Suppressor macrophage (primary cell): Measurements from ENCODE around the gene TMED9.
"Not testable (repeated sequence)": the region's sequence is repeated elsewhere in the genome, so short reads cannot be mapped to it uniquely, and the experiment has no call there.

ENCODE experiments used
- DNase-seq, 4 experiments: peaks; one replicate each; pipeline ENCODE4 v3.0.0-alpha.2; 2020 to 2022
- total RNA-seq, 17 experiments: gene quantifications; one replicate each; lab custom pipeline; 2026; ENCODE audit warnings: mixed read lengths in 6 of 17, inconsistent platforms in 3 of 17; lab: John Stamatoyannopoulos, UW

TMED9 gene
- 77.4 to 219 (median 124) reads per million in 17 experiments for total RNA-seq

DNA sequence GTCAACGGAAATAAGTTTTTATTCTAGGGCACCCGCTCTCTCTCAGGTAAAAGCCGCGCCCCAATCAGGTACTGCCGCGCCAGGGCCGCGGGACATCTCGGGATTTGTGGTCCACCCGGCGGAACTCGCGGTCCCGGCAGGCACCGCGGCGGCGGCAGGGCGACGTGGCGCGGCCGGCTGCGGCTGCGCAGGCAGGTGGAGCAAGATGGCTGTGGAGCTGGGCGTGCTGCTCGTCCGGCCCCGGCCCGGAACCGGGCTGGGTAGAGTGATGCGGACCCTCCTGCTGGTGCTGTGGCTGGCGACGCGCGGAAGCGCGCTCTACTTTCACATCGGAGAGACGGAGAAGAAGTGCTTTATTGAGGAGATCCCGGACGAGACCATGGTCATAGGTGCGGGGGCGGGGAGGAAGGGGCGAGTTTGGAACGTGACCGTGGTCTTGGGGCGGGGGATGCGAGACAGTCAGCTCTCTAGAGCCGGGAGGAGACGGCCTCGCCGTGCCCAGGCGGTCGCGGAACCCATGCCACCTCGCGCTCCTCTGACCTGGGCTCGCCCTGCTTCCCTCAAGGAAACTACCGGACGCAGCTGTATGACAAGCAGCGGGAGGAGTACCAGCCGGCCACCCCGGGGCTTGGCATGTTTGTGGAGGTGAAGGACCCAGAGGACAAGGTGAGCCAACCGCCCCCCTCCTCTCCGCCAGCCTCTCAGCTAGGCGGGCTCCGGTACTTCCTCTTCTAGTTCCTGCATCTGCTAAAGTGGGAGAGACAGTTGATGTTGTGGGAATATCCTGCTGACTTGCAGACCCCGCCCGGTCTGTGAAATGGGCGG is at the start of gene TMED9:
Gene TMED9, plus strand, starts transcription at position 194 of the 825 bp plus-strand sequence. Its CDS starts 12 bp downstream, at position 206.
- peak; percentile 85 to 94 (median 90) for DNase-seq

DNA sequence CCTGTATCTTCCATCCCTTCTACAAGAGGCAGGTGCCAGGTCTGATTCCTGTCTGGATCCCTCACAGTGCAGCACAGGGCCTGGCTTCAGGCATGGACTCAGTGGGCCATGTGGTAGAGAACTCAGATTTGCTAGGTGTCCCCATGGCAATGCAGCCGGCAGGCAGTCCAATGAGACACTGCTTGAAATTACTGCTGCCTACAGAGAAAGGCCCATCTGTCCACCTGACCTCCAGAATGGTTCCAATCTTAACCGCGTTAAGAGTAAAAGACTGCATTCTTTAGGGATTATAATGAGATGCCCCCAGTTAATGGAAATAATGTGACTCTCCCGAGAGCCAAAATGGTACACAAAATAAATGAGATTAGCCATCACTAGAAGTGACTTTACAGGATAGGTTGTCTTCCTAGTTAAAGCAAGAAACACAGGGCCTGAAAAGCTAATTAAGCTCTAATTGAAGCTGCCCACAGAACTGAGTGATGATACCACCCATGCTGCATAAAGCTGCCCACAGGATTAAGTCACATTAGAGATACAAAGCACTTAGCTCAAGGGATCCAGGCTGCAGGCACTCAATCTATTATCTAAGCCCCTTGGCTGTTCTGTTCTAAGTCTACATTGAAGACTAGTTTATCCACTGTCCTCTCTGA is 49.1 kb upstream of the TMED9 start:
- no peak for DNase-seq

DNA sequence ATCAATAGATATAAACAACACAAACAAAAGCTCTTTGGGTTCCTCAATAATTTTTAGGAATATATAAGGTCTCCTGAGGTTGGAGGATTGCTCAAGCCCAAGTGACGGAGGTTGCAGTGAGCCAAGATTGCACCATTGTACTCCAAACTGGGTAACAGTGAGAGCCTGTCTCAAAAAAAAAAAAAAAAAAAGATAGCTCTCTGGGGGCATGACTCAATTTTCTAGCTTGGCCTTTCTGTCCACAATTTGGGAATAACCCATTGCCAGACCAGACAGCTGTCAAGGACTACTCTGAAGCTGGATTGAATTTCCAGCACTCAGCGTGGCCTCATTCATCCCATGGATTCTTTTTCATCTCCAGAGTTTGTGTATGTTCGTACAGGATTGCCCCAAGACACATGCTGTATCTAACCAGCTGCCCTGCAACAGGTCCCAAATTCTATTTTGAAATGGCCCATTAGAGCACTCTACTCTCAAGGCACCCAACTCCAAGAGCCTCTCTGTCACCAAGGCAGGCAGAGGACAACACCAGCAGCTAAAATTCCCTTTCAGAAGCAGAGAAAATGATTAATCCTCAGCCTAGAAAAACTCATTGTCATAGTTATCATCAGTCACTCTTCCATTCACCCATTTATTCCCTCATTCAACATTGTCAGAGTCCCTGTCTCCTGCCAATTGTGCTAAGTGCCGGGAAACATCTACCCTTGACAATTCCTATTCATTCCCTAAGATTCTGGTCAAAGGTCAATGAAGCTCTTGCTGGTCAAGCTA is 46.3 kb upstream of the TMED9 start:
- DNase-seq, result peak; percentile 85 to 90 (median 88)

DNA sequence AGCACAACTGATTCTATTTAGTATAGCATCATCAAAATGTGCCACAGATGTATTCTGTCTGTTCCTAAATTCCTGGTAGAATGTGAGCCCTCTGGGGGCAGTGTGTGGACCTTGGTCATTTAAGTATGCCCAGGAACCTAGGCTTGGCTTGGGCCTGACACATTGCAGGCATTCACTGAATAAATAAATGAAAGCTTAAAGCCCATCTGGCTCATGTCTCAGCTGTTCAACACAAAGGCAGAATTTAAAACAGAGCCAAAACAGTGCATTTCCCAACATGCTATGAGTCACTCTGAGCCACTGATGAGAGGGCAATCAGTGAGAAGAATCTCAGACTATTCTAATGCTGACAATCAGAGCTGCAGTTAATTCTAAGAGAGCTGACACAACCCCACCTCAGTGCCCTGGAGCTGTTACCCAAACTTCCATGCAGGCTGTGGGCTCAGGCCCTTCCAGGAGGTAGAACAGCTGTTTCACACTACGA is 45.7 kb upstream of the TMED9 start:
- DNase-seq, result peak; percentile 65 to 84 (median 72)

DNA sequence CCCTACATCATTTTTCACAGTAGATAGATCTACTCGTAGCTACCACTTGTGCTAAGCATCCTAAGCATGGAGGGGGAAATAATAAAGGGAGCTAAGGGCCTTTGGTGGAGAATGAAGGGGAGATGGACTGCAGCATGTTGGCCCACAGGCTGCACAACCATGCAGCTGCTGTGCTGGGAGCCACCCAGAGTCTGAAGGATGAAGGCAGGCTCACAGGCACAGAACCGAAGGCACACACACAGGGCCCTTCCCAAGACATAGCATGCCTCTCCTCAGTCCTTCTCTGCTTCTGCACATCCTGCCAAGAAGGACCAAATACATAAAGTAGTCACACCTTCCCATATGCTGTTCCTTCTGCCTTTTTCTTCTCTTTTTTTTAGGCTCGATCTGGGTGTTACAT is 44.3 kb upstream of the TMED9 start:
- no peak for DNase-seq

DNA sequence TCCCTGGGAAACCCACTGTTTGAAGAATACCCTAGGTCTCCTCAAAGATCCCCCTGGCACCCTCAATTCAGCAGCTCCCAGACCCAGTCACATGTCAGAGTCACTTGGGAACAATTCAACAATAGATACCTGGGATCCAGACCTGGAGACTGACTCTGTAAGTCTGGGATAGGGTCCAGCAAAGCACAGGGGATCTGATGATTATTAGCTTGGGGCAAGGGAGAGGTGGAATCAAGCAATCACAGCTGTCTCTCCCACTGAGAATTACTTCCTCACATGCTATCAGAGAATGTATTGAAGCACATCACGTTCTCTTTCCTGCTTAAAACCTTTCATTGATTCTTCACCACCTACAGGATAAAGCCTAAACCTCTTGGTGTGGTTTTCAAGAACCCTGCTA is 43.5 kb upstream of the TMED9 start:
- no peak for DNase-seq

DNA sequence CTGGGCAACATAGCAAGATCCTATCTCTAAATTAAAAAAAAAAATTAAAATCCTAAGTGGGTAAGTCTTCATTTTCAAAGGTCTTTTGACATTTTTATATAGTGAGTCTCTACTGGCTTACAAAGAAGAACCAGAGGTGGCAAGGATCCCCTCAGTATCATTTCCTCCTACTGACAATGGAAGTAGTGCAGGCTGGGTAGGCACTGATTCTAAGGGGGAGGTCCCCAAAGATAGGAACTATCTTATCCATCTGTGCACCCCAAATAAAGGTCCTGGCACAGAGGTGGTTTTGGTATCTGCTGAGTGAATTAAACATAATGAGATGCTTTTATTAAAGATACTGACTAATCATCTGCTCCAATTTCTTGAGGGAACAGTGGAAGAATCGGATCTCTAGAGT is 41.9 kb upstream of the TMED9 start:
- no peak for DNase-seq

DNA sequence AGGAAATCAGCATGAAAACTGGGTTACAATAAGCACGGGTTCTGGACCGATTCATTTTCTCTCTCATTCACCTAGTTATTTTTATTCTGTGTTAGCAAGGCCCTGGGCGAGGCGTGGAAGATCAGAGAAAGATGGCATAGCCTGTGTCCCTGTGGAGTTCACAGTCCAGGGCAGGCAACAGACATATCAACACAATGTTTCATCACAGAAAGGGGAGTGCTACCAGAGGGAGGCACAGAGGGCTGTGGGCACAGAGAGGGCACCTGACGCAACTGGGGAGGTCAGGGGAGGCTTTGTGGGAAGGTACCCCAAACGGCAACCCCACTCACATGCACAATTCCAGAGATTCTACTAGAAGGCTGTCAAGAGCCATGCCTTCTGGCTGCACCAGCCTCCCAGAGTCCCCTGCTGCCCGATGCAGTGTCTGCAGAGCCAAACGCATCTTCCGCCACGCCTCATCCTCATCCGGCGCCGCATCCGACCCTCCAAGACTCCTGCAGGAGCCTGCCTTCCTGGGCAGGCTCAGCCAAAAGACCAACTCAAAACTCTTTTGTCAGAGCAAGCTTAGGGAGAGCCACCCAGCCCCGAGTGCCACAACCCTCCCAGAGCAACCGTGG is 39.1 kb upstream of the TMED9 start:
- DNase-seq, result no peak

DNA sequence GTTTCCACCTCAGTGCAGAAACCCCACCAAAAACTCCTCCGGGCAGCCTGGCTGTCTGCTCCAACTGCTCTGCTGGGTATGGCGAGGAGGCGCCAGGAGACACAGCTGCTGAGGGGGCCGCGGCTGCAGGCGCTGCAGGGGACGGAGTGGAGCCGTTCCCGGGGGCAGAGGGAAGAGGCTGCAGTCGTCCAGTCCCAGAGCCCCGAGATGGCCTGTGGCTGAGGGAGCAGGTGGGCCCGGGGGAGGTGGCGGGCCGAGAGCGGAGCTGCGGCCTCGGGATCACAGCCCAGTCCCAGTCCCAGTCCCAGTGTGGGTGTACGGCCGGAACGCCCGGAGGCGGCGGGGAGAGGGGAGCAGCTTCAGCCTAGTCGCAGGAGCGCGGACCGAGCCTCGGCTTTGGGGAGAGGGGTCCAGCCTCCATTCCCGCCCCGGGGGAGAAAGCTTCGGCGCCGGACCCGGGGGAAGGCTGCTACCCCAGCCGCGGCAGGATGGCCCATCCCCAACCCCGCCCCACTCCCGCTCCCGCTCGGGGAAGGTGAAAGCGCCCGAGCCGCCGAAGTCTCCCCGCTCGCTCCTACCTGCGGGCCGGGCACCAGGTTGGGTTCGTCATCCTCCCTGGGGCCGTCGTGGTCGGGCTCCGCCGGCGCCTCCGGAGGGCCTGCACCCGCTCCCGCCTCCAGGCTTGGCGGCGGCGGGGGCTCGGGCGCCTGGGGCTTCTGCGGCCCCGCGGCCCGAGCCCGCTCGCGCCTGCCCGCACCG is 38.2 kb upstream of the TMED9 start:
- peak; percentile 14 to 68 (median 39) for DNase-seq

DNA sequence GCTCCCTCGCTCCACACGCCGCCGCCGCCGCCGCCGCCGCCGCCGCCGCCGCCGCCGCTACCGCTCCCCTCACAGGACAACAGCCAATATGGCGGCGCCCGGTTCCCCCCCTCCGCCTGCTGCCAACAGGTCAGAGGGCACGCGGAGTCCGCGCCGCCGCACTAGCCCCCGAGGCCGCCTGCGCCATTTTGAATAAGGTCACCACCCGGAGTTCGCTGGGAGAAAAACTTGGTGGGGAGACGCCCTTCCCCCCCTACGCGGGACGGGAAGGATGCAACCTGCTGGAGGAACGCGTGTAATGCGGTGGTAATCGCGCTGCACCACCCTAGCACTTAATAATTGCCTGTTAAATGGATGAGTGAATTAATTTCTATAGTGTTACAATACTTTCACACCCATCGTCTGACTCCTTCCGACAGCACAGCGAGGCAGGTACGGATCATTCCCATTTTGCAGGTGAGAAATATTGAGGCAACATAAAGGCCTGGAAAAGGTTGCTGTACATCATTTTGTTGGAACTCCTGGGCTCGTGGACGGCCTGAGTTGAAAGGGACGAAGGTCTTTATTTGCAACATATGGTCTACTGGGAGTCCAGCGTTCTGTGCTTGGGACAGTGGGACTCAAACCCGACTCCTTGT is 37.4 kb upstream of the TMED9 start, which contains the start of gene FAM193B:
Gene FAM193B, minus strand, starts transcription at position 90 of the 638 bp plus-strand sequence. CDS start 105 bp downstream, outside the sequence.
- peak; percentile 94 to 97 (median 95) for DNase-seq

DNA sequence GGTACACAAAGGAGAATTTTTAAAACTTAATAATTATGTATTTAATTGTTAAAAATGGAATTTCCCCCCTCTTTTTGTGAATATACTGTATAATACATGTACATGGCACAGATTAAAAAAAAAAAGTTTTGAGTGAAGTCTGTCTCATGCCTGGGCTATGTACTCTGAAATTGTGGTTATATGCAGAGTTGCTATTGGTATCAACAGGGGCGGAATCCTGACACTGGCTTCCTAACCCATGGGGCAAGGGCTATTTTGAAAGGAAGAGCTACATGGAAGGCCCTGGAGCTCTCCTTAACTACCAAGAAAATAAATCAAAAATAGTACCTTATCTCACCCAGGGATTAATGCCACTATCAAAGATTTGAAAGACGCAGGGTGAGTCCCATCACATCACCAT is 36.8 kb upstream of the TMED9 start:
- DNase-seq, result no peak

DNA sequence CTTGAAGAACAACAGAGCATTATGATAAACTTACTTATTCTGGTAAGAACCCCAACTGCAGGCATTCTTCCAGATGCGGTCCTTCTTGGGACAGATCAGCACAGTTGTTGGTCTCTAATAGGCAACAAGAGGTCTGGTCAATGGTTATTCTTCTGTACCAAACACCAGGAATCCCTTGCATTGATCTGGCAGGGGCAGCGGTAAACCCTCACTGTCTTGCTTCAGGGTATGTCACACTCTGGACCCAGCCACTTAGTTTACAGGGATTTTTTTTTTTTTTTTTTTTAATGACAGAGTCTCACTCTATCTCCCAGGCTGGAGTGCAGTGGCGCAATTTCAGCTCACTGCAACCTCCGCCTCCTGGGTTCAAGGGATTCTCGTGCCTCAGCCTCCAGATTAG is 36.3 kb upstream of the TMED9 start:
- no peak for DNase-seq

DNA sequence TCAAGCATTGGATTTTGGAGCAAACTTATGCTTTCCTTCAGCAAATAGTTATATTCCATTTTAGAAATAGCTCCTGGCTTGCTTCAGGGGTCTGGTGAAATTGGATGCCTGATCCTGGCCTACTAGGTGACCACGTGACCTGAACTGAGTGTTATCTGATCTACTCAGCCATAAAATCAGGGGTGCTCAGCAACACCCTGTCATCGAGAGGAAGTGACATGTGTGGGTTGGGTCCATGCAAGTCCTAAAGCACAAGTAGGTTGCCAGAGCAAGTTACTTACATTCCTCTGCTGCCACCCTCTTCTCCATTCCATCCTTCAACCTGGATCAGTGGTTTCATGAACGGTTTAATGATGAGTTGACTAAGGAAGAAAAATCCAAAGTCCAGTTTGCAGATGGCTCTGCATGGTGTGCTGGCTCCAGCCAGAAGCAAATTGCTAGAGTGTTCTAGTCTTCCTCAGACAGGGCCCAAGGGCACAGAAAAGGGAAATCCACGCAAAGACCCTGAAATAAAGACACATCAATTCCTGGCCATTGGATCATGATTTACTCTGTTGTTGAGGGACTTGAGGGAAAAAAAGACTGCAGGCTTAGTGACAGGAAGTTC is 34.9 kb upstream of the TMED9 start:
- peak in 2 of 4 experiments; percentile 29 to 34 for DNase-seq

DNA sequence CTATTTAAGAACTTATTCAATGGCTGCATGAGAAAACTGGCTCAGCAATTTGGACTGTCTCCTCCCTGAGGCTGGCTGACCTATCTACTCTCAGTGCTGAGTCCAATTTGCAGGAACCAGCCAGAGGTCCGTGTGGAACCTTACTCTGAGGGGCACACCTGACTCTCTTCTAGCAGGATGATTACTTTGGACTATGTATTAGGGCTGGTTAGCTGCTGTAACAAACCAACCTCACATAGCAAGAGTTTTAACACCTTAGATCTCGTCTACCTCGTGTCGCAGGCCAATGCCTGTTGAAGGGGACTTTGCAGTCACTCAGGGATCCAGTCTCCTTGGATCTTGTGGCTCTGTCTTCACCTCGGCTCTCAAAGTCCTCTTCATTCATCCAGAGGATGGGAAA is 34.2 kb upstream of the TMED9 start:
- DNase-seq, result no peak

DNA sequence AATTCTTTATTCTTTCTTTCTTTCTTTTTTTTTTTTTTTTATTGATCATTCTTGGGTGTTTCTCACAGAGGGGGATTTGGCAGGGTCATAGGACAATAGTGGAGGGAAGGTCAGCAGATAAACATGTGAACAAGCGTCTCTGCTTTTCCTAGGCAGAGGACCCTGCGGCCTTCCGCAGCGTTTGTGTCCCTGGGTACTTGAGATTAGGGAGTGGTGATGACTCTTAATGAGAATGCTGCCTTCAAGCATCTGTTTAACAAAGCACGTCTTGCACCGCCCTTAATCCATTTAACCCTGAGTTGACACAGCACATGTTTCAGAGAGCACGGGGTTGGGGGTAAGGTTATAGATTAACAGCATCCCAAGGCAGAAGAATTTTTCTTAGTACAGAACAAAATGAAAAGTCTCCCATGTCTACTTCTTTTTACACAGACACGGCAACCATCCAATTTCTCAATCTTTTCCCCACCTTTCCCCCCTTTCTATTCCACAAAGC is 32.5 kb upstream of the TMED9 start:
- DNase-seq, result not testable (repeated sequence)

DNA sequence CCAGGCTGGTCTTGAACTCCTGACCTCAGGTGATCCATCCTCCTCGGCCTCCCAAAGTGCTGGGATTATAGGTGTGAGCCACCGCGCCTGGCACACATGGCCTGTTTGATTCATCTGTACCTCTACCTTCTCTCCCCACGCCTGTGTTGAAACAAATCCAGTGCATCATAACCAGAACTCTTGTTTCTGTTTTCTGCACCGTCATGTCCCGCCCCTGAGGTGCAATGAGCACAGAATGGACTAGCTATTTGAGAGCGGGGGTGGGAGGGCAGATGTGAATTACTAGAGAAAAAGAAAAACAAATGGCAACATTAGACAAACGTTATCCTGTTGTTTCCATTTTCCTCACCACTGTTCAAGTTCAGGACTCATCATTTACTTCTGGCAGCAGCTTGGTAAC is 27.0 kb upstream of the TMED9 start:
- DNase-seq, result no peak

DNA sequence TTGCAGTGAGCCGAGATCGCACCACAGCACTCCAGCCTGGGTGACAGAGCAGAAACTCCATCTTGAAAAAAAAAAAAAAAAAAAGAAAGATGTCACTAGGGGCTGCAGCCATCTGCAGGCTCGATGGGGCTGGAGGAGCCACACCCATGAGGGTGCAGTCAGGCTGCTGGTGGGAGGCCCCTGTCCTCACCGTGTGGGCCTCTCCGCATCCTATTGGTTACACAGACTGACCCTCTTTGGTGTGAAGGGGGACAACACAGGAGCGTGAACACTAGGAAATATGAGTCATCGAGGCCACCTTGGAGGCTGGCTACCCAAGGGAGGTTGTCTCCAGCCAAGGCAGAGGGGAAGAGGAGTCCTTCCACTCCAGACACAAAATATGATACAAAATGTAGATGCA is 23.7 kb upstream of the TMED9 start:
- no peak for DNase-seq

DNA sequence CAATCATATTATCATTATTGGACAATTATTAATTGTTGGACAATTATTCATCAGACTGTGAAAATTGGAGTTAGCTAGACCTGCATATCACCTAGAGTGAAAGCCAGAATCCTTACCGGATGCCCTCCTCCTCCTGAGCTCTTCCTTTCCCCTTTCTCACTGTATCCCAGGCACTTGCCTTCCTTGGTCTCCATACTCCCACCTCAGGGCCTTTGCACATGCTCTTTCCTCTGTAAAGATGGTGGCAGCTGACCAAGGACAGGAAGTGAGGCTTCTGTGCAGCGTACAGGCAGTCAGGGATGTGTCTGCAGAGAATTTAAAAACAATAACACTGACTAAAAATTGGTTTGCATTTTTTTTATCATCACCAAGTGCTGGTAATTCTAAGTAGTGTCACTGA is 22.1 kb upstream of the TMED9 start:
- DNase-seq, result no peak

DNA sequence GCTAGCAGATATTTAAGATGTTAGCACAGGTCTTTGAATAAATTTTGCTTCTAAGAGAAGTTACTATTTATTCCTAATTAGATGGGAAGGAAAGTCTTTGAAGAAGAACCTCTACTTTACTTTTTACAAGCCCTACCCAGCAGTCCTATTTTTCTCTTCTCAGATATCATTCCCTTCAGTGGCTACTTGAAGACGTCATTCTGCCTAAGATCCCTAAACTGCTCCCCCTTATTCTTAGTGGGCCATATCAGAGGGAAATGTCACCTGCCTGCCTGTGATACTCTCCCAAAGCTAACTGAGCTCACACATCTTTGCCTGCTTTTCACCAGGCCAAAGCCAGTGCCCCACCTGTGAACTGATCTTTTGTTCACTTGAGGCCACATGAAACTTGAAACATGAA is 16.5 kb upstream of the TMED9 start:
- DNase-seq, result no peak

DNA sequence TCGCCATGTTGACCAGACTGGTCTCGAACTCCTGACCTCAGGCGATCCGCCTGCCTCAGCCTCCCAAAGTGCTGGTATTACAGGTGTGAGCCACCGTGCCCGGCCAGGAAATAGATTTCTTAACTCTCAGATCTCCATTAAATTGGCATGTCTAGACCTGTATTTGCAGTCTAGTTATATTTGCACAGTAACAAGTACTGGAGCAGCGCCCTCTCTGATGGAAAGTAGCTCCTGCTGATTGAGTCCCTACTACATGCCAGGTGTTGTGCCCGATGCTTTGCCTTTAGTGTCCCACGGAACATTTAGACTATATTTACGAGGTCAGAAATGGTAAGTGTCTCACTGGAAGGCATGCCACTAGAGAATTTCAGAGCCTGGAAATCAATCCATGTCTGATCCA is 15.8 kb upstream of the TMED9 start:
- no peak for DNase-seq

DNA sequence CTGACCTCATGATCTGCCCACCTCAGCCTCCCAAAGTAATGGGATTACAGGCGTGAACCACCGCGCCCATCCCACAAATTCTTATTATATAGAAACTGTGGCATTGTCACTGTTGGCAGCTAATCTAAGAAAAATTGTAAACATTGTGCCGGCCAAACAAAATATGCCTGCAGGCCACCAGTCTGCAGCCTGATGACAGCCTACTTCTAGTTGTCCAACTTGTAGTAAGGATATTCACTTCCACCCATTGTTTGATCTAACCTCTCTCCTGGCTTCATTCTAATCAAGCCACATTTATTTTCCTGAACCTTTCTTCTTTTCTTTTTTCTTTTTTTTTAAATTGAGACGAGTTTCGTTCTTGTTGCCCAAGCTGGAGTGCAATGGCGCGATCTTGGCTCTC is 13.7 kb upstream of the TMED9 start:
- DNase-seq, result no peak
